Esophagus squamous epithelium (tissue), 5 donors: ENCODE data around the gene TNNT3. TPM values are rescaled to one million over a fixed set of nuclear protein-coding genes. Genes with fewer than 3 reads are reported as not detected.
"Not testable (repeated sequence)": the region's sequence is repeated elsewhere in the genome, so short reads cannot be mapped to it uniquely, and the experiment has no call there.

Source experiments
- DNase-seq: peaks from one replicate; lab custom pipeline; 2025; lab: John Stamatoyannopoulos, UW
- H3K27ac ChIP-seq, 4 donors: fragments of 200-600 bp; sonication (generic); one replicate each; pipeline ENCODE4 v1.5.1; 2016 to 2019; ENCODE audit warnings: mild to moderate bottlenecking in 1 of 4
- H3K27me3 ChIP-seq, 4 donors: fragments of 200-600 bp; sonication (generic); 1 replicate in 3 of 4; 2 replicates in 1 of 4; pipeline versions ENCODE4 v1.5.1 to v1.6.0; 2017 to 2021; ENCODE audit warnings: antibody characterized with exemption in 1 of 4
- H3K36me3 ChIP-seq, 3 donors: fragments of 200-600 bp; sonication (generic); one replicate each; pipeline ENCODE4 v1.5.1; 2016 to 2019
- H3K4me1 ChIP-seq, 3 donors: fragments of 200-600 bp; sonication (generic); one replicate each; pipeline ENCODE4 v1.5.1; 2017 to 2019
- H3K4me3 ChIP-seq, 4 donors: fragments of 200-600 bp; sonication (generic); 1 replicate in 3 of 4; 2 replicates in 1 of 4; pipeline ENCODE4 v1.5.1; 2016 to 2019; ENCODE audit warnings: mild to moderate bottlenecking in 2 of 4, moderate library complexity in 1 of 4
- H3K9me3 ChIP-seq, 3 donors: fragments of 200-600 bp; sonication (generic); one replicate each; pipeline ENCODE4 v1.5.1; 2016 to 2019
- CTCF ChIP-seq, 6 experiments: fragments of 450-650 bp in 4 of 6; fragments of 200-600 bp in 2 of 6; sonication (generic) in 2 of 6; IDR thresholded peaks; one replicate each; pipeline ENCODE4 v1.5.1; 2016 to 2019; ENCODE audit warnings: antibody characterized with exemption in 6 of 6, mild to moderate bottlenecking in 4 of 6, moderate library complexity in 4 of 6
- POLR2A ChIP-seq, 4 donors: fragments of 450-650 bp; IDR thresholded peaks; one replicate each; pipeline ENCODE4 v1.6.1; 2017; ENCODE audit warnings: antibody characterized with exemption in 4 of 4, mild to moderate bottlenecking in 4 of 4, moderate library complexity in 3 of 4
- WGBS, 2 donors: methylation state at CpG; one replicate each; pipeline ENCODE4 v1.1.5; 2018; 5-methylcytosine and 5-hydroxymethylcytosine counted together
- intact Hi-C: fragments of 100-400 bp; cut with DNase I; formaldehyde crosslinking; loops from one replicate; pipeline ENCODE4 v1.15.0; 2022
- total RNA-seq, 4 donors: library from RNA; depleted of rRNA; stranded (reverse); fragments of >200 nt; gene quantifications; one replicate each; pipeline ENCODE4 v1.1.0, GENCODE V29; 2016
- donor health status: DM: yes; HTN: yes; CAD: no.

Gene TNNT3
- total RNA-seq, 4 donors from 2014 or later, result 0.76 to 3.1 (median 1.6) TPM; not detected in 1

DNA sequence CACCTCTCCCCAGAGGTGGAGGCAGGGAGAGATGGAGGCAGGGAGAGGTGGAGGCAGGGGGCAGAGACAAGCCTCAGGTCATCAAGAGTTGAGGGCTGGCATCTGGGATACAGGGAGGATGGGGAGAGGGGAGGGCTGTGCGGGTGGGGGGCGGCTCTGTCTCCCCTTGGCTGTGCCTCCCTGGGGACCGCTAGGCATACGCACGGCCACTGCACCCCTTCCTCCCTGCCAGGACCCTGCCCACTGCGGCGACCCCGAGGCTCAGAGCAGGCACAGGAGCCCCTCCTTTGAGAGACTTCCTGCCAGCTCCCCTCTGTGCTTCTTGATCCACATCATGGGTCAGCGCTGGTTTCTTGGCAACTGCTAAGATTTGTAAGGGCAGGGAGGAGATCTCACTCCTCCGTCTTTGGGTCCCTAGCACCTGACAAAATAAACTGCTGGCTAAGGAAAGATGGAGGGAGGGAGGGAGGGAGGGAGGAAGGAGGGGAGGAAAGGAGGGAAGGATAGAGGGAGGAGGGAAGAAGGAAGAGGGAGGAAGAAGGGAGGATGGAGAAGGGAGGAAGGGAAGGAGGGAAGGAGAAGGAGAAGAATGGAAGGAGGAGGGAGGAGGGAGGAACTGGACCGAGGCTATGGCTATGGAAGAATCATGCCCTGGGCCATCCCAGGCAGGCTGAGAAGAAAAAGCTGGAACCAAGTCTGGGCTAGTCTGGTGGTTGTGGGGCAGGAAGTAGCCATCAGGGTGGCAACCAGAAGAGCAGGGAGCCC lies 46.3 kb upstream of the TNNT3 start:
- 15 to 27% methylated on average over 2 to 3 of the region's 11 CpGs for WGBS, 2 donors
- no peaks in the 10 kb centered on the region for H3K9me3 ChIP-seq
- H3K4me3 ChIP-seq, result peak overlapping the region in 3 of 4 donors; percentile 42 to 51 (median 50)
- intact Hi-C loops, result no loop called here
- H3K27ac ChIP-seq, result peak overlapping the region; percentile 68 to 91 (median 81)
- H3K4me1 ChIP-seq, result peaks cover 55 to 96% (median 66%) of the 10 kb centered on the region in 3 donors
- H3K36me3 ChIP-seq, result no peaks in the 10 kb centered on the region
- no peak for DNase-seq
- TF ChIP-seq POLR2A (IDR thresholded peaks at IDR 0.05) (no peak), CTCF (IDR thresholded peaks at IDR 0.05) (no peak)
- H3K27me3 ChIP-seq, result peaks cover 0 to 25% (median 0%) of the 10 kb centered on the region in 4 donors

GRCh38 chr11:1873813-1874150 lies 45.7 kb upstream of the TNNT3 start:
- DNase-seq, result not testable (repeated sequence)
- Histone ChIP-seq H3K27ac (peak overlapping the region; percentile 68 to 91 (median 81)), H3K4me1 (peaks cover 60 to 96% (median 65%) of the 10 kb centered on the region in 3 donors)

DNA sequence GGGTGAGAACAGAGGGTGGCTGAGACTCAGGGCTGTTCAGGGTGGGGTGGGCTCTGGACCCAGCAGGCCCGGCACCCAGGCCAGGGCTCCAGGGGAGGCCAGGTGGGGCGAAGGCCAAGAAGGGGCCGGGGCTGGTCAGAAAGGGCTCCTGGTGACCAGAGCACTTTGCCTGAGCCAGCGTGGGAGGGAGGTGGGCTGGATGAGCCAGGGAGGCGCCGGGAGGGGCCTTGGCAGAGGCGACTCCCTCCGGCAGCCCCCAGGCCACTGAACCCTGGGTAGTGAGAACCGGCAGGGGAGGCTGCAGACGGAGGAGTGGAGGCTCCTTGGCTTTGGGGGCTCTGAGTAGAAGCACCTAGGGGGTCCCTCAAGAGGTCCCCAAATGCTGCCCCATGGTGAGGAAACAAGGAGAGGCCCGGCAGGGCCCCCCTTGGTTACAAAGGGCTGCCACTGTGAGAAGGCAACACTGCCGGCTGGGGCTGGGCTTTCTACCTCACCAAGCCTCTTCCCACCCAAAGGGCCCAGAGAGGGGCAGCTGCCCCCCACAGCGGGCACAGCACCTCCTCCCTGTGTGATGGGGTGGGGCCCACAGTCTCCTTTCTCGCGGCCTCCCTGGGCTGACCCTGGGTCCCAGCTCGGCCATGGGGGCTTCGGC lies 44.9 kb upstream of the TNNT3 start:
- Histone ChIP-seq H3K4me1 (peaks cover 61 to 96% (median 65%) of the 10 kb centered on the region in 3 donors), H3K4me3 (peak overlapping the region in 3 of 4 donors; percentile 23 to 33 (median 28)), H3K27me3 (peaks cover 0 to 23% (median 0%) of the 10 kb centered on the region in 4 donors), H3K27ac (peak overlapping the region; percentile 84 to 91 (median 87))
- H3K36me3 ChIP-seq, intact Hi-C loops, DNase-seq, H3K9me3 ChIP-seq: not testable (repeated sequence)
- 40 to 74% methylated on average over 7 to 12 of the region's 17 CpGs for WGBS, 2 donors

More at GRCh38 chr11:1873813-1874150, 45.7 kb upstream of the TNNT3 start:
- intact Hi-C loops, H3K36me3 ChIP-seq, H3K9me3 ChIP-seq: not testable (repeated sequence)
- Histone ChIP-seq H3K27me3 (peaks cover 0 to 25% (median 0%) of the 10 kb centered on the region in 4 donors), H3K4me3 (peak overlapping the region in 2 of 4 donors; percentile 42 to 50)
- WGBS, 2 donors, result 39 to 58% methylated on average over 13 to 15 of the region's 17 CpGs

- 30 to 36% methylated on average over 2 to 11 of the region's 28 CpGs for WGBS, 2 donors
- H3K4me3 ChIP-seq, result peak overlapping the region in 3 of 4 donors; percentile 28 to 45 (median 33)
- H3K36me3 ChIP-seq, result no peaks in the 10 kb centered on the region
- no peaks in the 10 kb centered on the region for H3K9me3 ChIP-seq
- no peak for DNase-seq
- H3K27ac ChIP-seq, result peak overlapping the region; percentile 84 to 91 (median 87)
- intact Hi-C loops, result no loop called here
- H3K4me1 ChIP-seq, result peaks cover 61 to 96% (median 66%) of the 10 kb centered on the region in 3 donors
- peaks cover 0 to 15% (median 0%) of the 10 kb centered on the region in 4 donors for H3K27me3 ChIP-seq
- TF ChIP-seq CTCF (IDR thresholded peaks at IDR 0.05) (no peak), POLR2A (IDR thresholded peaks at IDR 0.05) (no peak)
Observed at GRCh38 chr11:1875093-1875850, 44.2 kb upstream of the TNNT3 start.

- H3K4me1 ChIP-seq, result peaks cover 61 to 96% (median 68%) of the 10 kb centered on the region in 3 donors
Observed at GRCh38 chr11:1875851-1876301, 43.6 kb upstream of the TNNT3 start.

GRCh38 chr11:1876361-1877063 lies 43.0 kb upstream of the TNNT3 start:
- intact Hi-C loops, result no loop called here
- Histone ChIP-seq H3K4me1 (peaks cover 61 to 96% (median 69%) of the 10 kb centered on the region in 3 donors), H3K27me3 (peaks cover 0 to 3% (median 0%) of the 10 kb centered on the region in 4 donors), H3K4me3 (peak overlapping the region in 3 of 4 donors; percentile 21 to 45 (median 33)), H3K36me3 (no peaks in the 10 kb centered on the region), H3K9me3 (no peaks in the 10 kb centered on the region), H3K27ac (peak overlapping the region; percentile 84 to 91 (median 87))
- TF ChIP-seq CTCF (IDR thresholded peaks at IDR 0.05) (peak; percentile 32 to 75 (median 44)), POLR2A (IDR thresholded peaks at IDR 0.05) (no peak)
- WGBS, 2 donors, result 3 to 21% methylated on average over 6 to 13 of the region's 26 CpGs
- DNase-seq, result no peak

More at GRCh38 chr11:1875851-1876301, 43.6 kb upstream of the TNNT3 start:
- Histone ChIP-seq H3K27ac (peak overlapping the region; percentile 84 to 91 (median 87)), H3K4me3 (peak overlapping the region in 3 of 4 donors; percentile 21 to 45 (median 33))
- H3K36me3 ChIP-seq, DNase-seq, H3K27me3 ChIP-seq, H3K9me3 ChIP-seq, intact Hi-C loops: not testable (repeated sequence)
- WGBS, 2 donors, result 33 to 40% methylated on average over 1 to 8 of the region's 13 CpGs
